Measurements from ENCODE around the gene TMUB1.

- TF ChIP-seq POLR2A (IDR thresholded peaks at IDR 0.05), result peak in 1 of 2 donors; percentile 75
- TF ChIP-seq CTCF (IDR thresholded peaks at IDR 0.05), result no peak
Measured at GRCh38 chr7:151085691-151086620, 2.7 kb upstream of the TMUB1 start, which contains the start of gene AGAP3.

All from heart left ventricle (tissue), 13 donors.